Mesenteric fat pad (tissue), 1 donor: ENCODE data around the gene SMPD4. TPM values are rescaled to one million over a fixed set of nuclear protein-coding genes. Genes with fewer than 3 reads are reported as not detected.
"Not testable (repeated sequence)": the region's sequence is repeated elsewhere in the genome, so short reads cannot be mapped to it uniquely, and the experiment has no call there.

Experiments
- DNase-seq: peaks from one replicate; pipeline ENCODE4 v3.0.0-alpha.2; 2020; ENCODE audit warnings: low spot score
- total RNA-seq: library from RNA; stranded (reverse); fragmentation: NEBNext Ultra II Directional; extraction: Animal tissue kit (Norgen Biotek cat#: 25700); gene quantifications from one replicate; pipeline ENCODE4 v1.2.1, GENCODE V29; 2021
- donor health status: DM: yes; HTN: yes; CAD: no.

SMPD4 gene
- total RNA-seq, 1 donor from 2014 or later = 32.7 TPM

- not testable (repeated sequence) for DNase-seq
Observed at GRCh38 chr2:130159376-130159775, 22.0 kb downstream of the SMPD4 start.

- DNase-seq = no peak
Observed at GRCh38 chr2:130158631-130159030, 22.8 kb downstream of the SMPD4 start.

GRCh38 chr2:130157825-130158514, 23.4 kb downstream of the SMPD4 start:
- DNase-seq = not testable (repeated sequence)

- not testable (repeated sequence) for DNase-seq
Observed at GRCh38 chr2:130157354-130157753, 24.0 kb downstream of the SMPD4 start.

GRCh38 chr2:130156624-130157004, 24.8 kb downstream of the SMPD4 start:
- DNase-seq = no peak

GRCh38 chr2:130155956-130156623, 25.3 kb downstream of the SMPD4 start:
- not testable (repeated sequence) for DNase-seq

- no peak for DNase-seq
Observed at GRCh38 chr2:130154773-130155765, 26.3 kb downstream of the SMPD4 start.

- DNase-seq = not testable (repeated sequence)
Observed at GRCh38 chr2:130154423-130154770, 27.0 kb downstream of the SMPD4 start.

- not testable (repeated sequence) for DNase-seq
Observed at GRCh38 chr2:130153721-130154422, 27.5 kb downstream of the SMPD4 start.

GRCh38 chr2:130152816-130153595, 28.4 kb downstream of the SMPD4 start:
- no peak for DNase-seq

- DNase-seq = not testable (repeated sequence)
Observed at GRCh38 chr2:130152136-130152815, 29.1 kb downstream of the SMPD4 start.

- peak; percentile 37 for DNase-seq
Observed at GRCh38 chr2:130151145-130151512, 30.3 kb downstream of the SMPD4 start.

GRCh38 chr2:130150181-130151144, 30.9 kb downstream of the SMPD4 start:
- DNase-seq = peak; percentile 89

GRCh38 chr2:130148515-130148914, 32.9 kb downstream of the SMPD4 start:
- DNase-seq = not testable (repeated sequence)

GRCh38 chr2:130145006-130145414, 36.4 kb downstream of the SMPD4 start, which contains the start of gene CCDC74B:
Gene CCDC74B, minus strand, starts transcription at chr2:130145112. Its CDS starts 116 bp downstream, at chr2:130144996.
- peak; percentile 84 for DNase-seq

- peak; percentile 51 for DNase-seq
Observed at GRCh38 chr2:130143266-130144039, 37.9 kb downstream of the SMPD4 start.
